ENCODE measurements around the gene RPRD1B.
"Not testable (repeated sequence)": the region's sequence is repeated elsewhere in the genome, so short reads cannot be mapped to it uniquely, and the experiment has no call there.

Gene RPRD1B

DNA sequence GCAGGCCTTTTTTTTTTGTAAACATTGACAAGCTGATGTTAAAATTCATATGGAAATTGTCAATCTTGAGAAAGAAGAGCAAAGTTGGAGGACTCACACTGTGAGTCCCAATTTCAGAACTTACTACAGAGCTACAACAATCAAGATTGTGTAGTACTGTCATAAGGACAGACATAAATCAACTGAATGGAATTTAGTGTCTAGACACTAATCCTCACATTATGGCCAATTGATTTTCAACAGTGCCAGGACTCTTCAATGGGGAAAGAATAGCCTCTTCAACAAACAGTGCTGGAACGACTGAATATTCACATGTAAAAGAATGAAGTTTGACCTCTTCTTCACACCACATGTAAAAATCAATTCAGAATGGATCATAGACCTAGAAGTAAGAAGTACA is 70.7 kb downstream of the RPRD1B start:
- no peak for DNase-seq (ENCODE audit: low read depth)

DNA sequence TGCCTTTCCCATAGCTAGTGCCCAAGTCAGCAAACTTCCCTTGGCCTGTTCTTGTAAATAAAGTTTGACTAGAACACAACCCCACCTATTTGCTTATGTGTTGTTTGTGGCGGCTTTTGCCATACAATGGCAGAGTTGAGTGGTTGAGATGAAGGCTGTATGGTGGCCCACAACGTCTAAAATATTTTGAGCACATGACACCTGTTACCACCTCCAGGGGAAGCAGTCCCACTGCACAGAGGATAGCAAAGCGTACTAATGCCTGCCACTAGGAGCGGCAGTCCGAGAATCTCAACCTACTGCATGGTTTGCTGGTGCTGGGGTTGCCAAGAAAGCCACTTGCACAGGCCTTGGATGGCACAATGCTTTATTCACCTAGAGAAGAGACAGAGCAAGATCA is 72.9 kb downstream of the RPRD1B start:
- no peak for DNase-seq (ENCODE audit: low read depth)

DNA sequence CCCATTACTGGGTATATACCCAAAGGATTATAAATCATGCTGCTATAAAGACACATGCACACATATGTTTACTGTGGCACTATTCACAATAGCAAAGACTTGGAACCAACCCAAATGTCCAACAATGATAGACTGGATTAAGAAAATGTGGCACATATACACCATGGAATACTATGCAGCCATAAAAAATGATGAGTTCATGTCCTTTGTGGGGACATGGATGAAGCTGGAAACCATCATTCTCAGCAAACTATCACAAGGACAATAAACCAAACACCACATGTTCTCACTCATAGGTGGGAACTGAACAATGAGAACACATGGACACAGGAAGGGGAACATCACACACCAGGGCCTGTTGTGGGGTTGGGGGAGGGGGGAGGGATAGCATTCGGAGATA is 73.8 kb downstream of the RPRD1B start:
- DNase-seq (ENCODE audit: low read depth): not testable (repeated sequence)

- DNase-seq (ENCODE audit: low read depth): not testable (repeated sequence)
Observed at GRCh38 chr20:38107916-38108315, 74.4 kb downstream of the RPRD1B start.

DNA sequence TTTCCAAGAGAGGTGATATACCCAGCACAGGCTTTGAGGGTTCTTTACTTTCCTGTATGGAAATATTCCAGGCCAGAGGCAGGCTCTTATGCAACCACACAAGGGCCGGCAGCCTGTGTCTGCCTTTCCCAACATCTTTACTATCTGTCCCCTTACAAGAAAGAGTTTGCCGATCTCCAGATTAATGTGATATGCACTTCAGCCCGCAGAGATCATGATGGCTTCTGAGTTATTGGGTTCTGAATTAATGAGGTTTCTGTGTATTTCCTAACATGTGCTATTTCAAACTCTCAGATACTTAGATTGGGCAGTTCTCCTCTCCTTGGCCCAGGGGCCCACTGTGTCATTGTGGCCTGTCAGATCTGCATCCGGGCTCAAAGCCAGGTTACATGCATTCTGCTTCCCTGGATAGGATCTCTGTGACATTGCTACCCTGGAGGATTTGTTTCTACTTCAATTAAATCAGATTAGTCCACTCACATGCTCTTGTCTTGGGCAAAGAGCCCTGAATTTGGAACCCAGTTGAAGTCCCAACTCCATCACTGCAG is 75.0 kb downstream of the RPRD1B start:
- DNase-seq (ENCODE audit: low read depth): no peak

DNA sequence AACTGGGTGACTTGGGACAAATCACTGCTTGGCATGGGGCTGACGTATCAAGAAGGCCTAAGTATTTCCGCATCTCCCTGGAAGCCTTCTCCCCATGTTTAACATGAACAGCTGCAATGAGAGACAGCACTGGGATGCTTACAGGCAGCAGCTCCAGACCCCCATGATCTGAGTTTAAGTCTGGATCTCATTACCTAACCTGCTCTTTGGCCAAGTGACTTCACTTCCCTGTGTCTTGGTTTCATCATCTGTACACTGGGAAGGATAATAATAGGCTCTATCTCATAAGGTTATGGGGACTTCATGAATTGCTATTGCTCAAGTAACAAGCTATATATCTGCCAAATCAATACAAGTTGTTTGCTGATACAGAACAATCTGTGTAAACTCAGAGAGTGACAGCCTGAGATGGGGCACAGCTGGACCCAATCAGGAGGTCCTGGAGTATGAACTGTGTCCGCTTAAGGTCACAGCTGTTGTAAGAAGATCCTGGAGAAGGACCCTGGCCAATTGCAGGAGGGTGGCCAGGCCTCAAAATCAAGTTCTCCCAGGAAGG is 75.5 kb downstream of the RPRD1B start:
- DNase-seq (ENCODE audit: low read depth): no peak

DNA sequence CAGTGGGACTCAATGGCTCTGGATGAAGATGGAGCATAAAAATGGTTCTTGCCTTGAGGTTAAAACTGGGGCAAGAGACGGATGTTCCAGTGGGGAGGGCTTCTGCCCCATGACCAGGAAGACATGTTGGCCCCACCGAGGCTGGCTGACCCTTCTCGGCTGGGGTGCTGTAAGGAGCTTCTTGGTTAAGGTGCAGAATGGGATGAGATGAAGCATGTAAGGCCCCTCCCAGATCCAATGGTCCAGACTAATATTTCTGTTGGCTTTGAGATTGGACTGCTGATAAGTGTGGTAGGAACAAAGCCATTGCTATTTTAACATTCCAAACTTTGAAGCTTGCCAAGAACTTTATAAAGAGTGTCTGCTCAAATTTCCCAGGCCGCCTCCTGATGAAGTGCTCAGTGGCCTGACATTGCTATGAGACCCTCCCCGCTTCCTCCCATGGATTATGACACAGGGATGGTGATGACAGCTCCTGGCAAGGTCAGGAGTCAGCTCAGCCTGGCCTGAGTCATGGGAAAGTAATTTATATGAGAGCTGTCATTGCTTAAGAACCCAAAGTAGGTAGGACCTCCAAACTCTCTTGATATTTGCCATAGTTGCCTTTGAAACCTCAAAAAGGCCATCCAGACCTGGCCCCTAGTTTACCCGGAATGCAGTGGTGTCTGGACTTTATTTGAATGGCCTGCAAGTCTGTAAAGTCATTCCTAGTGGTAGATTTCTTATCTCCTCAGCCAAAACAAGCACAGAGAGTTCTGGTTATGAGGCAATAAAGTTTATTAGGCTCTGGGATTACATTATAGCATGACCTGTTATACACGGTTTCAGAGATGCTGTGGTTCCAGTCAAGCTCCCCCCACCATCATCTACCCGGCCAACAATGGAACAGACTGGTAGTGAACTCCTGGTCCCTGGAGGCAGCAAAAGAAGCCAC is 76.3 kb downstream of the RPRD1B start:
- no peak for DNase-seq (ENCODE audit: low read depth)

- no peak for DNase-seq (ENCODE audit: low read depth)
Observed at GRCh38 chr20:38110525-38111178, 77.1 kb downstream of the RPRD1B start.

- DNase-seq (ENCODE audit: low read depth): no peak
Observed at GRCh38 chr20:38111366-38112232, 78.1 kb downstream of the RPRD1B start.

GRCh38 chr20:38112261-38112929 is 78.8 kb downstream of the RPRD1B start:
- DNase-seq (ENCODE audit: low read depth): no peak

GRCh38 chr20:38112930-38113294 is 79.4 kb downstream of the RPRD1B start:
- no peak for DNase-seq (ENCODE audit: low read depth)

DNA sequence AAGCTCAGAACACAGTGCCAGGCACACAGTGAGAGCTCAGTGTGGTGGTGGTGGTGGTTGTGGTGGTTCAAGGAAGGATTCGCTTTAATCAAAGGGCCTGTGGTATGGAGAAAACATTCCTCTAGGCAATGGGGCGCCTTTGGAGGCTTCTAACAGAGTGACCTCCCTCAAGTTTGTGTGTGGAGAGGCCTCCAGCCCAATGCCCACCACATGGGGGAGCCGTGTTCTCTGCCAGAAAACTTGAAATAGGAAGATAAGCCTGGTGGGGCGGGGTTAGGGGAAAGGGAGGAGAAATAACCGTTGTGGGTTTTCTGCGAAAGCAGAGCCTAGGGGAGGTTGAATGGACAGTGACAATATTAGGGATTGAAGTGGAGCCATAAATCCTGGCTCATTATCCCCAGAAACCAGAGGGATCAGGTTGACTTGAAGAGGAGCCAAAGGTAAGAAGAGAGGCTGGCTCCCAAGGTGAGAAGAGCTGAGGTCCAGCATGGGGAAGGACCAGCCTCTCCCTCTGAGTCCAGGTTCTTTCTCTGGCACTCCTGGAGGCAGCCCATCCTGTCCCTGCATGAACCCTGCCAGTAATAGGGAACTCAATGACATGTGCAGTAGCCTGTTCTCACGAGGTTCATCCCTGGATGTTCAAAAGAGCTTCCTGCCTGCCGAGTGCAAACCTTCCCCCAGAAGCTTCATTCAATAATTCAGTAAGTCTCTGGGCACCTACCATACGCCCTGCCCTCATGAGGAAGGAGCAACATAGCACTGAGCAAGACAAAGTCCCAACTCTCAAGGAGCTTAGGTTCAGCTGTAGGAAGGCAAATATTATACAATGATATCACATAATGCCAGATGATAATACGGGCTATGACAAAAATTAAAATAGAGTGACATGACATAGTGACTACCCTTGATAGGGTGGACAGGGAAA is 80.1 kb downstream of the RPRD1B start:
- no peak for DNase-seq (ENCODE audit: low read depth)

- DNase-seq (ENCODE audit: low read depth): no peak
Observed at GRCh38 chr20:38114353-38114791, 80.8 kb downstream of the RPRD1B start.

DNA sequence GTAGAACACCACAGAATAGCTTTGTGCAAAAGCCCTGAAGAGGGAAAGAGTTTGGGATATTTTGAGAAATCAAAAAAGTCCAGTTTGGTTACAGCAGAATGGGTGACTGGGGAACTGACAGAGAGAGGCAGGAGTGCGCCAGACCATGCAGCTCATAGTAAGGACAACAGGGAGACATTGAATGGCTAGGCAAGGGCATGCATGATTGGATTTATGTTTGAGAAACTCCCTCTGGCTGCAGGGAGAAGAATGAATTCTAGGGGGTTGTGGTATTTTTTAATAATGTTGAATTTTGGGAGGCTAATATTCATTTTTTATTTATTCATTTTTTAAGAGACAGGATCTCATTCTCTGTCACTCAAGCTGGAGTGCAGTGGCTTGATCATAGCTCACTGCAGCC is 81.7 kb downstream of the RPRD1B start:
- no peak for DNase-seq (ENCODE audit: low read depth)

DNA sequence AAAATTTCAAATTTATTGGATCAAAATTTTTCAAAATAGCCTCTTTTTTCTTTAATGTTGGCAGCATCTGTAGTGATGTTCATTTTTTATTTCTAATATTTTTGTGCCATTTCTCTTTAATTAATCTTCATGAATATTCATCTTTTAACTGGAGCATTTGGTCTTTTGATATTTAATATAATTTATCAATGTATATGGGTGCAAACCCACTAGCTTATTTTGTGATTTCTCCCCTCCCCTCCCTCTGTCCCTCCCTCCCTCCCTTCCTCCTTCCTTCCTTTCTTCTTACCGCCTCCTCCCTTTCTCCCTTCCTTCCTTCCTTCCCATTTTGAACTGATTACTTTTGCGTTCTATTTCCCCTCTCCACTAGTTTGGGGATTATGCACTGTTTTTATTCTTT is 82.3 kb downstream of the RPRD1B start:
- DNase-seq (ENCODE audit: low read depth): no peak

DNA sequence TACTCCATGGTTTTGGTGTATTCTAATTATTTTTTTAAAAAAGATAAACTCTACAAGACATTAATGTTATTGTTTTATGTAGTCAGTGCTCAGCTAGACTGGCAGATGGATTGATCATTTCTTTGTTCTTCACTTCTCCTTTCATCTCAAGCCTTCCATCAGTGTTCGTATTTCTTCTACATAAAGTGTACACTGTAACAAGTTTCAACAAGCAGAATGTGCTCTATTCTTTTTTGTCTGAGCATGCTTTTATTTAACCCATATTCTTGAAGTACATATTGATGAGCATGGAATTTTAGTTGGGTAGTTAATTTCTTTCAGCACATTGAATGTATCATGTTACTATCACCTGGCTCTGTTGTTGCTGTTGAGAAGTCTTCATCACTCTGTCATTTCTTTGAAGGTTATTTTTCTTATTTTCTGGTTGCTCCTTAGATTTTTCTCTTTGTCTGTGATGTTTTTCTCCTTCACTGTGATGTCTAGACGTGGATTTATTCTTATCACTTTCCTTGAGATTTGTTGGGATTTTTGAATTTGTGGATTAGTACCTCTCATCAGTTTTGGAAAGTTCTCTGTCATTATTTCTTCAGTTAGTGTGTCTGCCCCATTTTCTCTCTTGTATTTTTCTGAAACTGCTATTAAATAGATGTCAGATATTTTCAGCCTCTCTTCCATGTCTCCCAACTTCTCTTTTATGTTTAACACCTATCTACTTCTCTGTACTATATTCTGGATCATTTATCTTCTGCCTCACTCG is 83.0 kb downstream of the RPRD1B start:
- no peak for DNase-seq (ENCODE audit: low read depth)

DNA sequence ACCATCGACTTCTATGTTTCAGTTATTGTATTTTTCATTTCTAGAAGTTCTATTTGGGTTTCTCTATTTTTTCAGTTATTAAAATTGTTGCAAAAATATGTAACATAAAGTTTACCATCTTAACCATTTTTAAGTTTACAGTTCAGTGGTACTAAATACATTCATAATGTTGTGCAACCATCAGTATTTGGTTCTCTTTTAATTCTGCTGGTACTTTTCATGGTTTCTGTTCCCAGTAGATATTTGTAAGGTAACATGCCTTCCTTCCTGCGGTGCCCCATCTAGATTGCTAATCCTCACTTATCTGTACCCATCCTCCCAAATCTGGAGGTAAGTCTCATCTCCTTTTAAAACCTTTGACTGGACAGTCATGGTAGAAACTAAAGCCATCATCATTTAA is 83.7 kb downstream of the RPRD1B start:
- DNase-seq (ENCODE audit: low read depth): no peak

DNA sequence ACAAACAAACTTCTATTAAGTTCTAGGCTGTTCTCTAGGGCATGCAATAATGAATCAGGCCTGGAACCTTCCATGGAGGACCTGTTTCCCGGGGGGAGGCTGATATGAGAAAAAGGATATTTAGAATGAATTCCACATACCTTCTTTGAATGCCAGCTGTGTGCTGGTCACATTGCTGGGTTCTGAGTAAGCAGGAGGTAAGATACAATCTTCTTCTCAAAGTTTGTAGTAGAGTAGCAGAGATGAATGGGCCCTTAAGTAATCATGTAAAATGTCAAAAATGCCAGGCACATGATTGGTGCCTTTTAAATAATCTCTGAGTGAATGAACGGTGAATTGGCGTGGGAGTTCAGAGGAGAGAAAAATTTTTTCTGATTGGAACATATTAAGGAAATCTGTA is 84.1 kb downstream of the RPRD1B start:
- DNase-seq (ENCODE audit: low read depth): no peak

DNA sequence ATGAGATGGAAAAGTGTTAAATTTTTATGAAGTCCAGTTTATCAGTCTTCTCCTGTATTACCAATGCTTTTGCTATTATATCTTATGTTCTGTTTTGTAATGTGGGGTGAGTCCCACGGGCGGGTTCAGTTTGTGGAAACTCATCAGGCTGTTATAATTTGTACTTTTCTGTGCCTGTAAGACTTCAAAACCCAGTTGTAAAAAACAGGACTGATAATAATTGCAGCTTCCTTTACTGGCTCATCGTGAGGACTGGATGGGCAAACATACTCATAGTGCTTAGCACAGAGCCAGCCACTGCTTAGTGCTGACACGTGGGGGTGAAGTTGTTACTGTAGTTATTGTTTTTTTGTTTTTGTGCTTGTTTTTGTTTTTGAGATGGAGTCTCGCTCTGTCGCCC is 85.9 kb downstream of the RPRD1B start:
- no peak for DNase-seq (ENCODE audit: low read depth)

GRCh38 chr20:38120625-38120988 is 87.1 kb downstream of the RPRD1B start:
- no peak for DNase-seq (ENCODE audit: low read depth)
